Right renal cortex interstitium (tissue), 3 donors: ENCODE measurements around the gene TMEM62. TPM values are rescaled to one million over a fixed set of nuclear protein-coding genes. Genes with fewer than 3 reads are reported as not detected.
"Not testable (repeated sequence)": the region's sequence is repeated elsewhere in the genome, so short reads cannot be mapped to it uniquely, and the experiment has no call there.

Source experiments
- DNase-seq, 3 donors: peaks; one replicate each; pipeline ENCODE4 v3.0.0-alpha.2; 2013; ENCODE audit warnings: low read depth in 3 of 3, low spot score in 2 of 3
- polyA plus RNA-seq, 3 donors: library from polyadenylated mRNA; unstranded; fragments of 120-200 nt; gene quantifications; one replicate each; pipeline ENCODE4 v1.2.1, GENCODE V29; 2013; ENCODE audit not compliant: insufficient read length in 3 of 3

TMEM62 gene
- polyA plus RNA-seq, 3 donors, result 15.1 to 17.7 (median 16.3) TPM

DNA sequence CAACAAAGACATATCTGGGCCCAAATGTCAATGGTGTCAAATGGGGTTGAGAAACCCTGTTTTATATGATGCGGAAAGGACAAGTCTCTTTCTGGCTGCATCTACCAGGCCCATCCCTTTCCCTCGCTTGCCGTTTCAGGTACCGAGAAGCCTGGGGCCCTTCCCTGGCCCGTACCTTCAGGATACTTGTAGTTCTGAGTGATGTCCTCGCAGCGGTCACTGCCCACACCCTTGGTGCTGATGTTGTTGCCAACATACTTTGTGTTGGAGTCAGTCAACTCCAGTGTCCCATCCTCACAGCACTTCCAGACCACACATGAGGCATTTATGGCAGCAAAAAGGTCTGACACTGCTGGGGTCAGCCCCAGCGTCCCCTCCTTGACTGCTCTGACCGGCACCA is 73.6 kb downstream of the TMEM62 start:
- no peak for DNase-seq

- no peak for DNase-seq
Measured at GRCh38 chr15:43208052-43209002, 74.9 kb downstream of the TMEM62 start.

DNA sequence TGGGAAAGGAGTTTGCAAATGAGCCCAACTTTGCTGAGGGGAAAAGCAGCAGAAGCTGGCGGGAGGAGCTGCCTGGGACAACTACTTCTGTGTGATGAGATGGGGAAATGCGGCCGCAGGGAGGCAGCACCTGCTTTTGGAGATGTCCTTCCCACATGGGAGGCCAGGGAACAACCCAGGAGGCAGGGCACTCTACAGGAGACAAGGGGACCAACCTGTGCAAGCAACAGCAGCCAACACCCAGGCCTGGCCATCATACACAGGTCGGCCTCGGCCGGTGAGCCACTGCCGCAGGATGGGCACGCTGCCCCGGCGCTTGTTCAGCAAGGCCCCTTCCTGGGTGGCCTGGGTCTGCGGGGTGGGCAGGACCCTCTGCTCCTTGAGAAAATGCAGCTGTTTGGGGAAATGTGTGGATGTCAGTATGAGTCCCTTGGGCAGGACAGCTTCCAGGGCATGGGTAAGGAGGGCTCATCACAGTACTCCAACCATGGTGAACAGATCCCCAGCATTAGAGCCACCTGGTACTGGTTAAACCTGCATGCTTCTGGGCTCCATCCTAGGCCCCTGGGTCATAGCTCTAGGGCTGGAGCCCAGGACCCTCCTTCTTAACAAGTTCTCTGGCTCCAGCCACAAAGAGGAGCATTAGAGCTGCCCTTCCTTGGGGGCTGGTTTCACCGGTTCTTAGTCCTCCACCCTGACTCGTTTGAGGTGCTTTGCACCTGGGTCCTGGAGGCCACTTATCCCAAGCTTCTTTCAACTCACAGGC is 75.9 kb downstream of the TMEM62 start:
- no peak for DNase-seq

DNA sequence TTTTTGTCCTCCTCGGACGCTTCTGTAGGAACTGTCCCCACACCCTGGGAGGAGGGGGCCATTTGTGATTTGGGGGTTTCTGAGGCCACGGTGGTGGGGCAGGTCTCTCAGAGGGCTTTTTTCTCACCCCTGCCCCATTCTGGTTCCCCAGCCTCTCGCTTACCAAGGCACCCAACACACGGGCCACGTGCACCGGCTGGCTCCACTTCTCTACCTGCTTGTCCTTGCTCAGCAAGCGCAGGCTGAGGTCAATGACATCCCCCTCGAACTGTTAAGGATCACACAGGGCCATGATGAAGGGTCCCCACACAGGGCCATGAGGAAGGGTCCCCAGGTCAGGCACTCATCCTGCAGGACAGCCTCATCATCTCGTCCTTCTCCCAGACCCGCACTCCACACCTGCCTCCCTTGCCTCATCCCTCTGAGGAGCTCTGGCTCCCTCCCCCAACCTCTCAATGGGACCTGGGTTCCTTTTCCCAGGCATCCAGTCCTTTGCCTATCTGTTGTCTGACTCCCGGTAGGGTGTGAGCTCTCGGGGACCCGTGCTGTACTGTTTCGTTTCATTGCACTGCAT is 76.9 kb downstream of the TMEM62 start:
- no peak for DNase-seq

GRCh38 chr15:43210807-43211206 is 77.4 kb downstream of the TMEM62 start:
- no peak for DNase-seq

GRCh38 chr15:43211224-43211735 is 77.9 kb downstream of the TMEM62 start:
- no peak for DNase-seq

GRCh38 chr15:43212299-43212698 is 78.9 kb downstream of the TMEM62 start:
- no peak for DNase-seq

DNA sequence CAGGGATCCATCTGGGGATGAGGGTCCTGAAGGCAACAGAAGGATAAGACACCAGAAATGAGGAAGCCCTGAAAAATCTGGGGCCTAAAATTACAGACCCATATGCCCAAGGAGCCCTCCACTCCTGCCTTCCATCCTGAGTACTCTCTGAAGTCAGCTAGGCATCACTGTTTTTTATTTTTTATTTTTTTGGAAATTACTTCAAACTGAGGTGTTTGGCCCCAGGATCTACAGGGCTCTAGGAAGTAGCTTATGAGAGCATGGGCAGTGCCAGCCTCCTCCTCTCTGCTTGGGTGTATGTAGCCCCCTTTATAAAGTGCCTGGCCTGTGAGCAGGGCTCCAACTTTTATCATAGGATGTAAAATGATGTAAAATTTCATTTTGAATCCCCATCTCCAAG is 79.6 kb downstream of the TMEM62 start:
- DNase-seq, result no peak

DNA sequence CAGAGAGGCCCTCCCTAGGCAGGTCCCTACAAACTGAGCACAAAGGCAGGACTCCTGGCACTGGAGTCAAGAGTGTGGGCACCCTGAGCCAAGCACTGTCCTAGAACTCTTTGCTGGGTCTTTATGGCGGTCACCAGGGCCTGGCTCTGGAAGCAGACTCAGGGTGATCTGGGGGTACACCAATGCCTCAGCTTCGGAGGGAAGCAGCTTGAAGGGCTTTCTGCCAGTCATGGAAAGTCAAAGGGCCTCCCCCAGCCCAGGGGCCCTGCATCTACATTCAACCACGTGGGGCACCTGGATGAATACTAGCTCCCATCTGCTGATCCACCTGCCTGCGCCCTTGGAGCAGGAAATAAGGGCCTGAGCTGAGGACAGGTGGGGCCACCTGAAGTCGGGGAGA is 80.1 kb downstream of the TMEM62 start:
- no peak for DNase-seq

DNA sequence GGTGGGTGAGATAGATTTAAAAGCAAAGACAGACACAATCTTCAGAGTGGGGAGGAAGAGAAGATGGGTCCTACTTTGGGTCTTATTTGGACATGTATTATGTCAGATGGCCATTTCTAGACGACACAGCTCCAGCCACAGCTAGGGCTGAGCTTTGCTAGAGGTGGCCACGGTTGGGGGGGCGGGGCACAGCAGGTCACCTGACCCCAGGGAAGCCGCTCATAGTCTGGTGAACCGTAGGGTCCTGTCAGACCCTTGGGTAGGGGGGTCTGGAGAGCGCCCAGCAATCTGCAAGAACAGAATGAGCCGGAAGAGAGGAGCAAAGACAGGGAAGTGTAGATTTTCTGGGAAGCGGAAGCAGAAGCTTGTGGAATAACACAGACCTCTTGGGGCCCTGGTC is 80.8 kb downstream of the TMEM62 start:
- no peak for DNase-seq

- no peak for DNase-seq
Measured at GRCh38 chr15:43214592-43215295, 81.4 kb downstream of the TMEM62 start.

GRCh38 chr15:43215961-43216360 is 82.6 kb downstream of the TMEM62 start:
- DNase-seq, result no peak

GRCh38 chr15:43218908-43219706 is 85.7 kb downstream of the TMEM62 start:
- peak in 1 of 3 donors; percentile 1 for DNase-seq

- DNase-seq, result no peak
Measured at GRCh38 chr15:43219929-43220928, 86.8 kb downstream of the TMEM62 start.

DNA sequence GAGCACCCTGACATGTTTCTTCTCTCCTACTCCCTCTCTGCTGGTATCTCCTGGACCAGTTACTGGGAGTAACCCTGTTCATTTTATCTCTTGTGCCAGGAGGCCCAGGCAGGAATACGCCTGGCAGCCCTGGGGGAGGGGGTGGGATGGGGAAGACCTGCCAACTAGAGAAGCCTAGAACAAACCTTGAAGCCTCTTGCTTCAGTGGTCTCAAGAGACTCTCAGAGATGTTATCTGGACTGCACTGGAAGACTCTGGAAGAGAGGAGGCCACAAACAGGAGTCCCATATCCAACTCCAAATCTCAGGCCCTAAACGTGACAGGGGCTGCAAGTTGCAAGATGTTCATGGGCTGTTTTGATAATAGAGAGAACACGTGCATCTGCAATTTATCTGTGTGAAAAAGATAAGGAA is 87.6 kb downstream of the TMEM62 start, which contains the start of gene EPB42:
Gene EPB42 (minus strand): TSS at position 28 of the 413 bp plus-strand sequence. CDS start 193 bp downstream, outside the sequence.
- DNase-seq, result no peak

GRCh38 chr15:43221422-43221821 is 88.0 kb downstream of the TMEM62 start:
- DNase-seq, result no peak

DNA sequence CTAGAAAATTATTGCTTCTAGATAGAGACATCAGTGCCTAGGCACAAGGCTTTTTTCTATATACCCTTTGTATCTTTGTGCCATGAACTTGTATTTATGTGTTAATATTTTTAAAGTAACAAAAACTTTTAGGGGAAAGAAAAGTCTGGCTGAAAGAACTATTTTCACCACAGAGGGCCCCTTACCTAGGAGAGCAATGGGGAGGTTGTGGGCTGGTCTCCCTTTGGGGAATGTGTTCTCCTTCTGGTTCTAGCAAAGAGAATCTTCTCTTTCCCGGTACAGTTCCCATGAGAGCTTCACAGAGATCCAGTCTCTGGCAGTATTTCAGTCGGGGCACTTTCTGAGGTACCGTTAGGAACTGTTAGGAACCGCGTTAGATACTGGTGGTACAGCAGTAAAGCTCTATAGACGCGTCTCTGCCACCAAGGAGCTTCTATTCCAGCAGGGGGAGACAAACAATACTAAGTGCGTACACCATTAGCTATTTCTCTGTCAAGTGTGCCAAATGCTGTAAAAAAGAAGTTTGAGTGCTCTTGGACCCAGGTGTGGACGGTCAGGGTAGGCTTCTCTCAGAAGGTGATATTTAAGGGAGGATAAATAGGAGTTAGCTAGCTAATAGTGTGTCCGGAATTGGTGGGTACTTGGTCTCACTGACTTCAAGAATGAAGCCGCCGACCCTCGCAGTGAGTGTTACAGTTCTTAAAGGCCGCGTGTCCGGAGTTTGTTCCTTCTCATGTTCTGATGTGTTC is 92.0 kb downstream of the TMEM62 start:
- DNase-seq, result peak; percentile 33 to 41 (median 40)

GRCh38 chr15:43225950-43226255 is 92.5 kb downstream of the TMEM62 start:
- DNase-seq, result not testable (repeated sequence)
